CD4-positive, alpha-beta T cell treated with Interleukin-15 for 1 hour (primary cell): ENCODE results near the gene ACBD6.

Experiments
- DNase-seq: peaks from one replicate; pipeline ENCODE4 v3.0.0-alpha.2; 2020

The ACBD6 gene

DNA sequence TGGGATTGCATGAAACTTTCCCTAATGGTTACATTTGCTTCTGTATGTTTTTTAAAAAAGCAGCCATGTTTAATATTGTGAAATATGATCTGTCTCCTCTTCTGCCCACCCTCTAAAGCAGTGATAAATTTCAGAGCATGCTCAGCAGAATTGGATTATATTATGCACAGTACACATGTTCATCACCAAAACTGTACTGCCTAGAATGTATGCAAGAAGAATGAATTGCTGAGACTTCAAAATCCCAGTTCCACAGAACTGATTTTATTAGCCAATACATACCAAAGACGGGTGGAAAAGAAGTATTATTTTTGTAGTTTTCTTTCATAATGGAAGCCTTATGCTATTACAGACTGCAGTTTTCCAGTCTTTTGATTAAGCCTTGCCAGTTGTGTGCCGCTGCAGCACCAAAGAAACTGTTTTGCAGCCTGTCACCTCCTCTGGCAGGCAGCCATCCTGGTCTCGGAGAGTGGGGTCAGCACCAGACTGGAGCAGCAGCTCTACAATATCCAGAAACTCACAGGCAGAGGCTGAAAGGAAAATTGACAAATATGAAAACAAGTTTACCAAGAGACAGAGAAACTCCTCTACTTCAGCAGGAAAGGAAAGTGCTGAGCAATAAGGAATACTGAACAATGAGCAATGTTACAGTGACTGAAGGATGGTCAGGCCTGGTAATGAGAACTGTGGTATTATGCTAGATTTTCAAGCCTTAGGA, 214.2 kb downstream of the ACBD6 start:
- no peak for DNase-seq

DNA sequence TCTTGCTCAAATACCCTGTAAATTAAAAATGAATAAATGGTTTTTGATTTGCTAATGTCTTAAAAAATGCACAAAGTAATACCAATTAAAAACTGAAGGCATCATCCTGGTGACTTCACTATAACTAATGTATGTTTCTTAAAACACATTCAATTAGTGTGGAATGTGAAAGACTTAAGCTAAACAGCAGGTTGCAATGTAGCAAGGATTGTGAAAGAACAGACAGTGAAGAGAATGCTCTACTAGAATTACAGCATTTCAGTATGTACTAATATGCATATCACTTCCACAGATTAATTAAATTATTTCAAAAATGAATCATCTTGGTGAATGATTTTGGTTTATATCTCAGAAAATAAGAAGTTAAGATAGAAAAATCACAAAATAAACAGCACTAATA, 216.0 kb downstream of the ACBD6 start:
- no peak for DNase-seq

DNA sequence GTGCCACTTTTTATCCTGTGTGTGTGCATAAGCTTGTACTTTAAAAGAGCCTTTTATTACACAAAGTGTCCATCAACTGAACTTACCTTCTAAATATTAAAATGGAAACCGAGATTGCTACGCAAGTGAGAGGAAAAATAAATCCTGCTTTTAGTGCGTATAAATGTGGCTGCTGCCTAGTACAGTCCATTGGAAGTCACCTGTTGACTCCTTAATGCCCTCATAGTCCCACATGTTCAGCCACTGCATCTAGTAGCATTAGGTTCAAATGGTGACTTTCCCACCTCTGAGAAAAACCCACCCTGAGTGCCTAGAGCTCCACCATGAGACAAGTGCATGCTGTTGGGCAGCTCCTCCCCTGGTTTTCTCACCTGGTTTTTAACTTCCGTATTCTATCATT, 219.3 kb downstream of the ACBD6 start:
- no peak for DNase-seq

DNA sequence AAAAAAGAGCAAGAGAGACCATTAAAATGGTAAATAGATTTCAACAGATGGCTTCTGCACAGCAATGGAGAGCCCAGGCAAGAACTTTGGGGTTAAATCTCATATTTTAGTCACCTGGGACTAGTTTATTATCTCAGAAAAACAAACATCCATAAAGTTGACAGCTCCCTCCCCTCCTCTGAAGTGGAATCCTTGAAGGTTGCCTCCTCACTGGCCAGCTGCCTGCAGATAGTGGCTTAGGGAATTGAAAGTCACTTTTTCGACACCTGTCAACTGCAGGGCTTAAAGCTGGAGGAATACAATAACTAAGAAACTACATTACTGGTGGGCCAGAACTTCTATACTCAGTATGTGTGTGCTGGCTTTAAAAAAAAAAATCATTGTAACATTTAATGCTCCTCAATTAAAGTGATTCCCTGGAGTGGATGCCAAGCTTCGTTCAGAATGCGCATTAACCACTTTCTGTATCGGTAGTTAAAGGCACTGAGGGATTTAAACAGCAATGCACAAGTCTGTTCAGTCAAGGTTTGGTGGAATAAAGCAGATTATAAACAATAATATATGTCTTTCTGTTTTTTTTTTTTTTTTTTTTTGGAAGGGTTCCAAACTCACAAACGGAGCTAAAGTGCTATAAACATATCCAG, 219.9 kb downstream of the ACBD6 start:
- DNase-seq = no peak

DNA sequence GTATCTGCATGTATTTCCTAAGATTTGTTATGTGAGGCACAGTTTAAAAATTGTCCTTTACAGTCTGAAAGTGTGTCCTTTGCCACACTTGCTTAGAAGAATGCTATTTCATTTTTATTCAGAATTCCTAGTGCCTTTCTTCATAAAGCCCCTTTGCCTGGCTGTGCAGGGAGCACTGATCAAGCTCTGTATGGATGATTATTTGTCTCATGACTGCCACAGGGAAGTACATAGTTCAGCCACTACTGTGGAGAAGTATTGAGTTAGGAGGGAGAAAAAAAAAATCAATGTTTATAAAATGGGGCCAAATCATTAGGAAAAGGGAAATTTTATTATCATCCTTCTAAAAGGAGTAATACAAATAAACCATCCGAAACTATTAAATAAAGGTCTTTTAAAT, 220.9 kb downstream of the ACBD6 start:
- DNase-seq = no peak

DNA sequence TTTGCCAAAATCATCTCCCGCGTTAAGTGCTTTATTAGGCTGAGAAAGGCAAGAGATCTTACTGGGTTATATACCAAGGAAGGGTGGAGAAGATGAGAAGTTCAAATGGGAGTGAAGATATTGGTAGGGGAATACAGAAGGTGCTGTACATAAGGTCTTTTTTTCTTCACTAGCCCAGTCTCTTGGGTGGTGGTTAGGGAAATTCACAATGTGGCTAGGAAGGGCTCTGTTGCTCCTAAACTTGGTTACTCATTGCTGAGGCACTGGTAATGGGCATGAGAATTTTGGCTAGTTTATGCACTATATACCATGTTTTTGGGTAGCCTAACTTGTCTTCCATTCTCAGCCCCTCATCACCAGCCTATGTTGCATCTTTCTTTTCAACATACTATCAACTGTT, 221.8 kb downstream of the ACBD6 start:
- no peak for DNase-seq

DNA sequence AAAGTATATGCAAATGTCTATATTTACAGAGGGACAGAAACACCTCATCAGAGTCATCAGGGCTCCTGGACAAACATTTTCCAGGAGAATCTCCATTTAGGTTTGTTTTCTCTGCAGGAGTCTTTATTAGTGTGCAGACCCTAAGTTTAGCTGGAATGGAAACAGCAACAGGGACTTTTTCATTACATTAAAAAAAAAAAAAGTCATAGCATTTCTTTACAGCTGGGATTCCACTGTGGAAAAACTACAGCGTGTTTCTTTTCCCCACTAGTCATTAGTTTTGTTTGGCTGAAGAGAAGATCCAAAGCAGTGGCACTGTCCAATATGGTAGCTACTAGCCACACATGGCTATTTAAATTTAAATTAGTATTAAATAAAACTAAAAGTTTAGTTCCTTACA, 222.7 kb downstream of the ACBD6 start:
- no peak for DNase-seq

DNA sequence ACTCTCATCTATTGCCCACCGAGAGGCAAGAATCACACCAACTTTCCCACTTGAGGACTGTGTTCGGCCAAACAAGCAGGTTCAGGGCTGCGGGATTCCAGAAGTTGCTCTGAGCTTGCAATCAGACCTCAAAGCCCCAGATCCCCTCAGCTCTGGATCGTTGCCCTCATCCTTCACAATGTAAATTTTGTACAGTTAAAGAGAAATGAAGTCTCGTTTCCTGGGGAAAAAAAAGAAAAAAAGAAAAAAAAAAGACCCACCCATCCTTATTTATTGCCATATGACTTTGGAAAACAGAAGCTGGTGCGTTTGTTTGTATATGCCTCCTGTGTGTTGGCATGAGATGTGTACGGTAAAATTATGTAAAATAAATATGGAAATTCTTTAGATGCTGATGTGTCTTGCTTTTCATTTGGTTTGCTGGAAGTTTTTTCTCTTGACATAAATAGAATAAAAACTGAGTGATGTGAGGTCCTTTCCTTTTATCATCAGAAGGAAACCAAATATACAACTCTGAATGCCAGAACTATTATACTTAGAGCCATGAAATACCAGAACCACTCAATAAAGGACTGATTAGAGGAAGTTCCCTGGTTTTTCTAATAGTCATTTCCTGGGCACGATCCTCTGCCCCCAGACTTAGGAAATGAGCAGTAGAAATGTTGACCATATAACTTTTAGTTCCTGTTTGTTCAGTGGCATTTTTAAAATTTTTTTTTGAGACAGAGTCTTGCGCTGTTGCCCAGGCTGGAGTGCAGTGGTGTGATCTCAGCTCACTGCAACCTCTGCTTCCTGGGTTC, 223.6 kb downstream of the ACBD6 start:
- no peak for DNase-seq

DNA sequence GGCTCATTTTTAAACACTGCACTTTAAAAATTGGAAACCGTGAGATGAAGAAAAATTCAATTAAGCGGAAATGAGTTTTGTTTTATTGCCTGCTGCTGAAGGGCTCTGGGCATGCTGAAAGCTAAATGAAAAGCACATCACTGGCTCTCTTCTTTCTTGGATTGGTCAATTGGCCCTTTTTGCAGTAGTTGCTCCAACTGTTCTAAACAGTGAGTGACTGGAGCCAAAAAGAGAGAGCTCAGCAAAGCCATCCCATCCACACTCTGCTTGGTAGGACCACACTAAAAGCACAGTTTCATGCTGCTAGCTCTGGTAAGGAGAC, 224.2 kb downstream of the ACBD6 start:
- no peak for DNase-seq

DNA sequence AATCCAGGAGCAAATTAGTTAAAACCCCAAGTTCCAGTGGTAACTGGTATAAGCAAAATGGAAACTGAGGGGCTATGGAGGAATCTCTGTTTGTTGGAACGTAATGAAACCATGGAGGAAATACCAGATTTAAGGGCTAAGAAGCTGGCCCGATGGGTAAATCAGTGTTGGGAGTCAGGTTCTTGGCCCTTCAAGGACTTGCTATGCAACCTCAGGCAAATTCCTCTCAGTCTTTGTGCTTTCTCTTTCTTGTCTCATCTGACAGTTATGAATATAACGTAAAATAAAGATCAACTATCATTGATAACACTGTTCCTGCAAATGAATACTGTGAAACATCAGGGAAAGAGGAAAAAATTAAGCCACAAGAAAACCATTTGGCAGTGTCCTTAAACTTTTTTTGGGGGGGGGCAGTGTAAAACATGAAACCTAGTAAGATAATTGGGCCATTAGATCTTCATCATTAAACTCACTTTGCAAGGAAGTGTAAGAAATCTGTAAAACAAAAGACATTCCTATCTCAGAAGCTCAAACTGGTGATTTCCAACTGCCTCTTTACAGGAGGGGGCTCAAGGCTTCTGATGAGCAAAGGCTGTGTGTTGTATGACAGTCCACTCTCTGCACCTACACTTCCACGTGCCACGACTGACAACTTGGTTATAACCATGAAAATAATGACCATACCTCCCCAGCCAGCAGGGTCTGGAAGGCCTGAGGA, 224.7 kb downstream of the ACBD6 start:
- DNase-seq = no peak

DNA sequence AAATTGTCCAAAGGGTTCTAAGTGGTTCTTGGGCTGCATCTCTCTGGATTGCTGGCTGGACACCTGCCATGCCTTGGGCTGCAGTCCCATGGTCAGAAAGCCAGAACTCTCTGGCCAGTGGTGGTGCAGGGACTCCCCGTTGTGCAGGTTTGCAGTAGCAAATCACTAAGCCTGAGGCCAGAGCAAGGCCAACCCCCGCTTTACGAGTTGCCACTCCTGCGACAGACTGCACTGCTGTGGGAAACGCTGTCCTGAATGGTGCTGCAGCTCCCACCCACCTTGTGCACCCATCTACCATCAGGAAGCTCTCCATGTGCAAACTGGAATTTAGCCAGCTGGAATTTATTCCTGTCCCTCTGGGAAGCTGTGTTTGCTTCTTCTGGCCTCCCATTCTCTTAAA, 226.7 kb downstream of the ACBD6 start:
- DNase-seq = no peak

DNA sequence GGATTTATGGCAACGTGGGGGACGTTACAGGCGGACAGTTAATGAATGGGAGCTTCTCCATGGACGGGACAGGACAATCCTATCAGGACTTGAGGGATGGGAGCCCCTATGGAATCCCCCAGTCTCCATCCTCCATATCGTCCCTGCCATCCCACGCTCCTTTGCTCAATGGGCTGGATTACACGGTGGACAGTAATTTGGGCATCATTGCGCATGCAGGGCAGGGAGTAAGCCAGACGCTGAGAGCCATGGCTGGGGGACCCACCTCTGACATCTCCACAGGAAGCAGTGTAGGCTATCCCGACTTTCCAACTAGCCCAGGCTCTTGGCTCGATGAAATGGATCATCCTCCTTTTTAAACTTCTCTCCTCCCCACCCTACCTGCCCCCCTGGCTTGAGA, 228.2 kb downstream of the ACBD6 start:
- no peak for DNase-seq

DNA sequence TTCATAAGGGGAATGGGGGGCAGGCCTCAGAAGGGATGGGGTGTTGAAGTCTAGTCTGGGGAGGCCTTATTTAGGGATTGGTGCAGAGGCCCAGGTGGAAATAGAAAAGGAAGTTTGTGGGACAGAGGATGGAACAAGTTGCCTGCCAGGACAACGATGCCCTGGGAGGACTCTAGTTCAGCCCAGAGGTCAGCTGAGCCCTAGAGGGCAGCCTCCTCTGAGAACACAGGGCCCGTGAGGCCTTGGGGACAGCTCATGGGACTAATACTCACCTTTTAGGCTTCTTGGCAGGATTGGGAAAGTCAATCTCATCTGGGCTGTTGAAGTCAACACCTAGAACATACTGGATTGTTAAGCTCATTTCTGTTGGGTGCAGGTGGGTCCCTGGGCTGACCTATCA, 229.3 kb downstream of the ACBD6 start:
- no peak for DNase-seq

DNA sequence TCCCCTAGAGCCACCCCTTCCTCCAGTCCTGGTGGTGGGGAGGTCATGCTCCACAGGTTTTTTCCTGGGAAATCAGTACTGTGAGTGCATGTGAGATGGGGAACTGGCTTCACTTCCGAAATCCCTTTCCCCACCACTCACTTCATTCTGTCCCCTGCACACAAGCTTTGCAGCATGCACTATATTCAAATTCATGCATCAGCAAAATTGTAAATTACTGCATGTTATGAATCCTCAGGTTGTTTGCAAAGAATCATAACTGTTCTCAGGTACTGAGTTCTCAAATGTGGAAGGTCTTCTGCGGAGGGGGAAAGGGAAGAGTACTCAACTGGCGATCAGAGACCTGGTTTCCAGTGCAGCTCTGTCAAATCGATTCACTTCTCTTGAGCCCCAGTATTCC, 230.0 kb downstream of the ACBD6 start:
- DNase-seq = no peak

DNA sequence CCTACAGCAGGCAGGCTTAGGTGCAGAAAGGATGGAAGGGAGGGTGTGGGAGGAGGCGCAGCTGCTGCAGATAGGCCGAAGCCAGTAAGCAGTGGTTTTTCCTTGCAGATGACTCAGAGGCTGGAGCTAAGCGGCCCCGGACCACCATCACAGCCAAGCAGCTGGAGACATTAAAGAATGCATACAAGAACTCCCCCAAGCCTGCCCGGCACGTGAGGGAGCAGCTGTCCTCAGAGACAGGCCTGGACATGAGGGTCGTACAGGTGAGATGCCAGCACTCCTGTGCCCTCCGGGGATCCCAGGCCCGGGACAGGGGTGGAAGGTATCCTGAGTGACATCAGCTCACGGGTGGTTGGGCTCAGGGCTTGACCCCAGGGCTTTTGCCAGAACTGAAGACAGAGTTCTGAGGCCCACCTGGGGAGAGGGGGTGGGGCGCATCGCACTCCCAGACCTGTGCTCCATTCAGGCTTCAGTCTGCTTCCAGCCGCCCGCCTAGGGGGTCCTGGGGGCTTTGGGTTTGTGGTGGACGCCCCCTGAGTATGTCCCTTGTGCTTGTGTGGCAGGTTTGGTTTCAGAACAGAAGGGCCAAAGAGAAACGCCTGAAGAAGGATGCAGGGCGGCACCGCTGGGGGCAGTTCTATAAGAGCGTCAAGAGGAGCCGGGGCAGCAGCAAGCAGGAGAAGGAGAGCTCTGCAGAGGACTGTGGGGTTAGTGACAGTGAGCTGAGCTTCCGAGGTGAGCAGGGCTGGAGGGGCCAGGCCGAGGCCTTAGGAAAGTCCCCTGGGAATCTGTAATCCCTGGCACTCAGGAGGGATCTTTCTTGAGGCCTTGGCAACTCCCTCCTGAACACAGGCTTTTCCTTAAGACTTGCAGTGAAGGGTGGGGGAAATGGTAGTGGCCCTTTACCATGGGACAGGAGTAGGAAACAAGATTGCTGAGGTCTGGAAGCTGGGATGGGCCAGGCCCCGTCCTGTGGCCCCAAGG, 230.8 kb downstream of the ACBD6 start:
- no peak for DNase-seq

DNA sequence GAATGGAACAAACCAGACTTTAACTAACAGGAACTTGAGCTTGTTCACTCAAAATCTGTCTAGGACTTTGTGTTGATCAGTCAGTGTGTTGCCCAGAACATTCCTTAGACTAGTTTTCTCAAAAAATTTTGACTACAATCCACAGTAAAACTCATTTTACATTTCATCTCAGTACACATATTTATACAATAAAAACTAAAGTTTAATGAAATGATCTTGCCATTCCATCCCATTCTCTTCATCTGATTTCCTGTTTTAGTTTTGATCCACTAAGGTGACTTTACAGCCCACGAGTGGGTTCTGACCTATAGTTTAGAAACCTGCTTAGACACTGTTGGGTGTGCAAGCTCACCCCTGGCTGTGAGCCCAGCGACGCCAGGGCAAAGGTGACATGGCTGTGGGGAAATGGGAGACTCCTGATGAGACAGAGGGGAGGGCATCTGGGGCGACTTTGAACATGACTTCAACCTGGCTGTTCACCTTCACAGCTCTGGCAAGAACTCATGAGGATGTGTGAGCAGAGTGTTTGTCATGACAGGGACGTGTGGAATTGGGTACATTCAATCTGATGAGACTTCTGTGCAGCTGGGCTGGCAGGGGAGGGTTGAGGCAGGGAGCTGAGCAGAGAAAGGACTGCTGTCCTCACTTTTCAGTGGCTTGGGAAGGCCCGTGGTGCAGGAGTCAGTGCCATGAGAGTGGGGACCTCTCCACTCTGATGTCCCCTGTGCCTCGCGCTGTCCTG, 231.7 kb downstream of the ACBD6 start:
- no peak for DNase-seq

DNA sequence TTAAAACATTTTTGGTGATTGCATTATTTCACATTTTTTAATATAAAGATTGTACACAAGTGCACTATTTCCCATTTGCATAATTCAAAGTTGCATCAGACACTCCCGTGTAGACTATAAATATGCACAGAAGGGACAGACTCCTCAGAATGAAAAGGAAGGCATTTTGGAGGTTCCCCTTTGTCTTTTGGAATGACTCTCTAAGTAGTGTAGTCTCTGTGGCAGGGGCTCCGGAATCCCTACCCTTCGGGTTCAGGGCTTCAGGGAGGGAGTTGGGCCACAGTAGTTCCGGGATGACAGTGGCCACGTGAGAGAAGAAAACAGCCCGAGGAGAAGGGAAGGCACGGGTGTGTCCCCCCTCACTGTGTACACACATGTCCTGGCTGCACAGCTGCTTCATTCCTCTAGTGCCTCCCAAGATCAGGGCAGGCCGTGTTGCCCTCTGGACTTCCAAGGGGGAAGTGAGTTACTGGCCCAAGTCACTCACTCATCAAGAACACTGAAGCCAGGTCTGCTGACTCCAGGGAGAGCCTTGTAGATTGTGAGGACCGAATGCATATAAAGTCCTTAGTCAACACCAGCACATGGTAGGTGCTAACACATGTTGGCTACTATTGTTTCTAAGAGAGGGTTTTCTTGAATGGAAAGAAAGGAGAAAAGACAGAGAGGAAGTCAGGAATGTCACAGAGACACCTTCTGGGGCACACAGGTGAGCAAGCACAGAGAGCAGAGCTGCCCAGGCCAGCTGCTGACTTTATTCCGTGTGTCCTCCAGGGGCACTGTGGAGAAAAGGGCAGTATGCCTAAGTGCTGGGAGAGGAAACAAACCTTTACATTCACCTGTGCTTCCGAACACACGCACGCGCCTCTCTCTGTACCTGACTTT, 232.5 kb downstream of the ACBD6 start:
- no peak for DNase-seq

DNA sequence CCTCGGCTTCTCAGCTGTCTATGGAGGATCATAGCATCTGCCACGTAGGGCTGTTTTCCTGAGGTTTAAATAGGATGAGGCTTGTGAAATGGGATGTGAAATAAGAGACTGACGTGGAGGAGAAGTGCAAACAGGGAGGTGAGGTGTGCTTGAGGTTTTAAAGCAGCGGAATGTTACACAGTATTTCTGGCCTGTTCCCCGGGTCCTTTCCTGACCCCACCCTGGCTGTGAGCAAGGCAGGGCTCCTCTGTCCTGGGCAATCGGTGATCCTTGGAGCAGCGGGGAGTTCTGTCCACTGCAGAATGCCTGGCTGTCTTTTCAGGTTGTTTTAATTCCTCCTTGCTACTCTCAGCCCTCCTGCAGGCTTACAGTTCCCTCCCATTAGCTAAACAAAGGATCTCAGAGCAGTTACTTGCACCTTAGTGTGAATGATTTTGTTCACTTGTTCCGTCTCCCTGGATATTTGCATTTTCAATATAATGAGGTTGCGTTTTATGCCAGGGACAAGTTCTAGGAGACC, 233.8 kb downstream of the ACBD6 start:
- no peak for DNase-seq

DNA sequence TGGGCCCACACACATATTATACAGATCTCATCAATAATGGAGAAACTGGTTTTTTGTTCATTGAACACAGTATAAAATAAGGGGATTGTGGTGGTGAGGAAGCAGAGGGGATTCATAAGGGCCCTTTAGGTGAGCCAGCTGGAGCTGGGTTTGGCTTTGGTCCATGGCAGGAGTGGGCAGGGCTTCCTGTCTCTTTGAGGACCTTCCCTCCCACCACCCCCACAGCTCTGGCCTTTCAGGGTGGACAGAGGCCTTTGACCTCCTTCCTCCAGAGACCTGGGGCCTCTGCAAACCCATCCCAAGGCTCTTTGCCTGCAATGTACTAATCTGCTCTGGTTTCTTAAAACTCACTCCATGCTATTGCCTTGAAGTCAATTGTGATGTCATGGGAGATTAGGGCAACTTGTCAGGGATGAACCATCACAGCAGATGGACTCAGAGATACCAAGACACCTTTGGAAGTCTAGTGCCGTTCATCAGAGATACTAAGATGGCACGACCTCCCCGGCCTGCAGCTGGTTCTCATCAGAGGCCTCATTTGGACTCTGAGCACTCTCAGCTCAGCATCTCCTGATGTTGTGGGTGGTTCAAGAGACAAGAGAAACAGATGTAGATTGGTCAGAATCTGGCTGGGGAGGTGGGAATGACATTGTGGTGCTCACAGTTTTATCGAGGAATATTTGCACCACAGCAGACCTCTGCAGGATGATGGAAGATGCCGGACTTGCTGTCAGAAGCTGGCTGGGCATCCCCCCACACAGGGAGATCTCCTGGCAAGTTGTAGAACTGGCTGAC, 234.4 kb downstream of the ACBD6 start:
- DNase-seq = no peak

DNA sequence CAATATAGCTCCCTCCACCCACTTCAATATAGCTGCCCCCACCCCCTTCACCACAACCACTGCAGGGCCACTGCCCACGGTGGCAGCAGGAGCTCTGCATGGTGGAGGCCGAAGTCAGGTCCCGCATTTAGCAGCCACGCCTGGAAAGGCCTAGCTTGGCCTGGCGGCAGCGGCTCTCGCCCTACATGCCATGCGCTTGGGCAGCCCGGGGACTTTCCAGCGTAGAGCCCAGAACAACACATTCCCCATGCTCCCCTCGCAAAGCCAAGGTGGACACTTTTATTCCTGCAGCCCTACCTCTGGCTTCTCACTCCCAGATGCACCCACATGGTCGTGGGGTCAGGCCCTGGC, 235.2 kb downstream of the ACBD6 start:
- no peak for DNase-seq
